WI38 (cell line): ENCODE data around the gene PHYKPL.
"Not testable (repeated sequence)": the region's sequence is repeated elsewhere in the genome, so short reads cannot be mapped to it uniquely, and the experiment has no call there.

Experiments
- H3K4me3 ChIP-seq: 2 replicates; pipeline ENCODE4 v1.5.1; 2011; ENCODE audit warnings: low read depth, mild to moderate bottlenecking, control low read depth, low read length
- TF ChIP-seq, protein P1 (sequence below): IDR thresholded peaks from 2 replicates; pipeline ENCODE4 v1.5.1; 2012; ENCODE audit warnings: low read depth, mild to moderate bottlenecking, control low read depth, low read length

The PHYKPL gene

DNA sequence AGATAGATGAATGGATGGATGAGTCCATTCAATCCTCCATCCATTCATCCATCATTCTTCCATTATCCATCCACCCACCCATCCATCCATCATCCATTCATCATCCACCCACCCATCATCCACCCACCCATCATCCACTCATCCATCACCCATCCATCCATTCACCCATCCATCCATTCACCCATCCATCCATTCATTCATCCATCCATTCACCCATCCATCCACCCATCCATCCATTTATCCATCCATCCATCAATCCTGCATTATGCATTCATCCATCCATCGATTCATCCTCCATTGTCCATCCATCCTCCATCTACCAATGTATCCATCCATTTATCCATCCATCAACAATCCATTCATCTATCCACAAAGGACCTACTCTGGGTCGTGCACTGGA, 12.8 kb upstream of the PHYKPL start:
- TF ChIP-seq, protein P1, sequence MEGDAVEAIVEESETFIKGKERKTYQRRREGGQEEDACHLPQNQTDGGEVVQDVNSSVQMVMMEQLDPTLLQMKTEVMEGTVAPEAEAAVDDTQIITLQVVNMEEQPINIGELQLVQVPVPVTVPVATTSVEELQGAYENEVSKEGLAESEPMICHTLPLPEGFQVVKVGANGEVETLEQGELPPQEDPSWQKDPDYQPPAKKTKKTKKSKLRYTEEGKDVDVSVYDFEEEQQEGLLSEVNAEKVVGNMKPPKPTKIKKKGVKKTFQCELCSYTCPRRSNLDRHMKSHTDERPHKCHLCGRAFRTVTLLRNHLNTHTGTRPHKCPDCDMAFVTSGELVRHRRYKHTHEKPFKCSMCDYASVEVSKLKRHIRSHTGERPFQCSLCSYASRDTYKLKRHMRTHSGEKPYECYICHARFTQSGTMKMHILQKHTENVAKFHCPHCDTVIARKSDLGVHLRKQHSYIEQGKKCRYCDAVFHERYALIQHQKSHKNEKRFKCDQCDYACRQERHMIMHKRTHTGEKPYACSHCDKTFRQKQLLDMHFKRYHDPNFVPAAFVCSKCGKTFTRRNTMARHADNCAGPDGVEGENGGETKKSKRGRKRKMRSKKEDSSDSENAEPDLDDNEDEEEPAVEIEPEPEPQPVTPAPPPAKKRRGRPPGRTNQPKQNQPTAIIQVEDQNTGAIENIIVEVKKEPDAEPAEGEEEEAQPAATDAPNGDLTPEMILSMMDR: no peak
- no peak overlapping the region for H3K4me3 ChIP-seq

DNA sequence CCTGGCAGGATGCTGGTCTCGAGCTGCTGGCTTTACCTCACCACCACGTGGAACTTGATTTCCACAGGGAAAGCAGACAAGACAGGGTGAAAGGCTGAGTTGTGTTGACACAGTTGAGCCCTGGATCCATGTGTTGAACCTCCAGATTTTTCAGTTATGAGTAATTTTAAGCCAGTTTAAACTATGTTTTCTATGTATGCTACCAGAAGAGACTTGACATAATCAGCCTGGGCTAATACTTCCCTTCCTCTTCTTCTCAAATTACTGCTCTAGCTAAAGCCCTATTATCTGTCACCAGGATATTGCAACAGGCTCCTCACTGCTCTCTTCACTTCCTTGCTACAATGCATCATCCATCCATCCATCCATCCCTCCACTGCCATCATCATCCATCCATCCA, 12.0 kb upstream of the PHYKPL start:
- TF ChIP-seq, protein P1: no peak
- no peak overlapping the region for H3K4me3 ChIP-seq

DNA sequence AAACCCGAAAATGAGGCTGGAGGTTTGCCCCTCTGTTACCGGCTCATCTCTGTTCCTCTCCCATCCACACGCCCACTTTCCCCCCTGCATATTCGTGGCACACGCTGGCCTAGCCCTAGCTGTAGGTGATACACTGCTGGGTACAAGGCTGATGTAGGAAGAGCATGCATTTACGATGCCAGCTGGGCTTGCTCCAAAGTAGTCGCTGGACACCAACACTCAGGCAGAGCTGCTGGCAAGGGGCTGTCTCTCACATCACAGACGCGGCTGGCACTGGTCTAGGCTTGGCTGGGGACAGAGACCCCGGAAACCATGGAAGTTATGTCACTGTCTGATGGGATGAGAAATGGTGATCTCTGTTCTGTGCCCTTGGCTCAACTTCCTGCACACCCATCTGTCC, 9.8 kb upstream of the PHYKPL start:
- TF ChIP-seq, protein P1: no peak
- no peak overlapping the region for H3K4me3 ChIP-seq

DNA sequence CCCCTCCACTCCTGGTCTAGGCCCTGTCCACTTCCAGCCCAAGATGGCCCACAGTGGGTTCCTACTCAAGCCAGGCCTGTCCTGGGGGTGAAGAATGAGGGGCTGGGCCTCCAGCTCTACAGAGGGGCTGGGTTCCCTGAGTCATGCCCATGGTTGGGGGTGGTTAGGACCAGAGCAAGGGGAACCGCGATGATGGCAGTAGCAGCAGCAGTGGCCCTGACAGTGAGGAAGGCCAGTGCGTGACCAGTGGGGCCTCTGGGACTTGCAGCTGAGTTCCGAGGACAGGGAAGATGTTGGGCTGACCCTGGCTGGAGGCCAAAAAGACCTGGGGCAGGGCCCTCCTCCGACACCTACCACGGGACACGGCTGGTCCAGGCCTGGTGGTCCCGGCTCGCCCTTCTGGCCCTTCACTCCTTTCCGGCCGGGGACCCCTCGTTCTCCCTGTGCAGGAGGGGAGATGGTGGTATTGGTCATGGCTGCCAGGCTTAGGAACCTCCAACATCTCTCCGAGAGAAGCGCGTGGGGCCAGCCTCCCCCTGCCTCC, 9.2 kb upstream of the PHYKPL start:
- no peak overlapping the region for H3K4me3 ChIP-seq
- TF ChIP-seq, protein P1: no peak

DNA sequence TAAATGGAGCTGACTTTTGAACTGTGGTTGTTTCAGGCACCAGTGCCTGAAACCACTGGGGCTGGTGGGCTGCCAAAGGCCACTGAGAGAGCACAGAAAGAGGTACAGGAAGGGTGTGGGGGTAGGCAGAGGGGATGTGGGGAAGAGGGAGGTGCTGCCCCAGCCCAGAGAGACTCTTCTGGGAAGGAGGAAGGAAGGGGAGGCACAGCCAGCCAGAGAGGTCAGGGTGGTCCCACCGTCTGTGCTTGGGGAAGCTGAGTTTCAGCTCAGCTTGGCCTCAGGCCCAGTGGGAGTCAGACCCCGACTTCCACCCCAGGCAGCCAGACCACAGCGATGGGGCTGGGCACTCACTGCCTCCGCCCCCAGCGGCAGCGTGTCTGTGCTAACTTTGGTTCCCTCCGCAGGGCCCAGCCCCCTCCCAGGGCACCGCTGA, 8.6 kb upstream of the PHYKPL start:
- no peak overlapping the region for H3K4me3 ChIP-seq
- TF ChIP-seq, protein P1: no peak

DNA sequence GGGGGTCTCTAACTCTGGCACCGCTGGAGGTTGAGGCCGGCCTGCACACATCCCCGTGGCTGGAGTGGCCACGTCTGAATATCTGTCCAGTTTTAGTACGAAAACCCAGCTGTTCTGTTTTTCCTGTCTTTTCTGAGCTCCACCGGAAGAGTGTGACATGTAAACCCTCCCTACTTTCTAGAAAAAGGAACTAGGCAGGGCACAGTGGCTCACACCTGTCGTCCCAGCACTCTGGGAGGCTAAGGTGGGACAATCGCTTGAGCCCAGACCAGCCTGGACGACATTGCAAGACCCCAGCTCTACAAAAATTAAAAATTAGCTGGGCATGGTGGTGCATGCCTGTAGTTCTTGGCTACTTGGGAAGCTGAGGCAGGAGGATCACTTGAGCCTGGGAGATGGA, 8.2 kb upstream of the PHYKPL start:
- TF ChIP-seq, protein P1: no peak
- no peak overlapping the region for H3K4me3 ChIP-seq

DNA sequence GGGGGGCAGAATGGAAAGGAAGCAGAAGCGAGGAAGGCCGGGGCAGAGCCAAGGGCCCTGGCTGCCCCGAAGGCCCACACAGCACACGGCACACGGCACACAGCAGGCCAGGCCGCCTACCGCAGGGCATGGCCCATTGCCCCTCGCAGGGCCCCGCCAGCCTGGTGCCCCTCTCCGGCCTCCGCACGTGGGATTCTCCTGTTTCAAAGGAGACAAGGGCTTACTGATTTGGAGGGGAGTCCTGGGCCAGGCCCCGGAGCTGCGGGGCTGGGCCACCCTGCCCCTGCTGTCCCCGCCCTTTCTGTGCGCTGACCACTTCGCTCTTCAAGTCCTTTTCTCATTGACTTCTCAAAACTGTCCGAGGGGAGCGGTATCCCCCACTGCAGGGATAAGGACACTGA, 7.7 kb upstream of the PHYKPL start:
- TF ChIP-seq, protein P1: no peak
- no peak overlapping the region for H3K4me3 ChIP-seq

DNA sequence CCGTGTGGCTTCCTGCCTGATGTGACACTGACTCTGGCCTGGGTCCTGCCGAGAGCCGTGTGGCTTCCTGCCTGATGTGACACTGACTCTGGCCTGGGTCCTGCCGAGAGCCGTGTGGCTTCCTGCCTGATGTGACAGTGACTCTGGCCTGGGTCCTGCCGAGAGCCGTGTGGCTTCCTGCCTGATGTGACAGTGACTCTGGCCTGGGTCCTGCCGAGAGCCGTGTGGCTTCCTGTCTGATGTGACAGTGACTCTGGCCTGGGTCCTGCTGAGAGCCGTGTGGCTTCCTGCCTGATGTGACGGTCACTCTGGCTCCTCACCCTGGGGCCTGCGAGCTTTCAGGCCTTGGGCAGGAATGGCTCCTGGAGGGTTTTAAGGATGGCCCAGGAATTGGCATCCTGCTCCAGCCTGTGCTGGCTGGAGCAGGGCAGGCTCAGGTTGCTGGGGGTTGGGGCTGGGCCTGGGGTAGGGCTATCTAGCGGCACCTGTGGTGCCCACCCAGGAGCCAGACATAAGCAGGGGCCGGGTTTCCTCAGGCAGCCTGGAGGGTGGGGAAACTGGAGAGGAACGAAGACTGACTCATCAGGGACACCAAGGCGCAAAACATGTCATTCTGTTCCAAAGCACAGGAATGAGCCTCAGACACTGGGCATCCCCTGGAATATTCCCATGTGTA, 7.2 kb upstream of the PHYKPL start:
- not testable (repeated sequence) for H3K4me3 ChIP-seq
